HEK293 (cell line): Measurements from ENCODE around the gene IL23A.

ENCODE experiments used
- CTCF ChIP-seq: fragments of 450-650 bp; formaldehyde crosslinking; IDR thresholded peaks from 2 replicates; pipeline ENCODE4 v1.5.1; 2016; ENCODE audit warnings: missing biosample characterization, missing genetic modification characterization
- KLF16 ChIP-seq: fragments of 450-650 bp; formaldehyde crosslinking; IDR thresholded peaks from 2 replicates; pipeline ENCODE4 v1.5.1; 2017; ENCODE audit warnings: missing biosample characterization, missing genetic modification characterization
- ZFP3 ChIP-seq: fragments of 450-650 bp; formaldehyde crosslinking; IDR thresholded peaks from 2 replicates; pipeline ENCODE4 v1.5.1; 2016; ENCODE audit warnings: low read depth, missing biosample characterization, missing genetic modification characterization
- ZFP69B ChIP-seq: fragments of 450-650 bp; formaldehyde crosslinking; IDR thresholded peaks from 2 replicates; pipeline ENCODE4 v1.5.1; 2016; ENCODE audit warnings: missing biosample characterization, missing genetic modification characterization
- ZNF184 ChIP-seq: fragments of 450-650 bp; IDR thresholded peaks from 2 replicates; pipeline ENCODE4 v1.5.1; 2018; ENCODE audit warnings: missing biosample characterization, mild to moderate bottlenecking, missing genetic modification characterization
- ZNF473 ChIP-seq: fragments of 450-650 bp; formaldehyde crosslinking; IDR thresholded peaks from 2 replicates; pipeline ENCODE4 v1.5.1; 2017; ENCODE audit warnings: missing biosample characterization, missing genetic modification characterization
- ZNF639 ChIP-seq: fragments of 450-650 bp; formaldehyde crosslinking; IDR thresholded peaks from 2 replicates; pipeline ENCODE4 v1.5.1; 2016; ENCODE audit warnings: missing biosample characterization, missing genetic modification characterization

GRCh38 chr12:56358836-56359532, 20.3 kb downstream of the IL23A start:
- TF ChIP-seq ZFP69B (tag by site-specific recombination) (no peak), CTCF (tag by site-specific recombination) (no peak), ZNF639 (tag by site-specific recombination) (no peak), KLF16 (tag by site-specific recombination) (no peak), ZFP3 (no peak), ZNF473 (tag by site-specific recombination) (no peak), ZNF184 (tag by site-specific recombination) (no peak)
